GM12892 (cell line): ENCODE data around the gene PCNX2. TPM values are rescaled to one million over a fixed set of nuclear protein-coding genes. Genes with fewer than 3 reads are reported as not detected.
A peak's percentile ranks its signal among the peaks of the same experiment; 100 is the strongest.

Source experiments
- DNase-seq: peaks from one replicate; pipeline ENCODE4 v3.0.0; 2011; ENCODE audit not compliant: insufficient read length
- FAIRE-seq: peaks from 2 replicates; lab custom pipeline; 2011; peaks lifted over from hg19 to GRCh38; lab: Jason Lieb, UNC
- POLR2A ChIP-seq: IDR thresholded peaks from 2 replicates; pipeline ENCODE4 v1.6.1; 2011; ENCODE audit warnings: low read depth, low read length, control low read depth
- POLR2AphosphoS5 ChIP-seq: IDR thresholded peaks from 2 replicates; pipeline ENCODE4 v1.6.1; 2011; ENCODE audit warnings: low read depth, low read length, control low read depth
- TAF1 ChIP-seq: IDR thresholded peaks from 2 replicates; pipeline ENCODE4 v1.6.1; 2011; ENCODE audit warnings: low read depth, mild to moderate bottlenecking, control low read depth, low read length, borderline replicate concordance
- polyA plus RNA-seq: library from polyadenylated mRNA; unstranded; fragments of >200 nt; gene quantifications from one replicate; pipeline ENCODE4 v1.2.1, GENCODE V29; 2012; ENCODE audit warnings: missing spikeins, inconsistent platforms; ENCODE audit not compliant: missing spikeins

Gene PCNX2, protein sequence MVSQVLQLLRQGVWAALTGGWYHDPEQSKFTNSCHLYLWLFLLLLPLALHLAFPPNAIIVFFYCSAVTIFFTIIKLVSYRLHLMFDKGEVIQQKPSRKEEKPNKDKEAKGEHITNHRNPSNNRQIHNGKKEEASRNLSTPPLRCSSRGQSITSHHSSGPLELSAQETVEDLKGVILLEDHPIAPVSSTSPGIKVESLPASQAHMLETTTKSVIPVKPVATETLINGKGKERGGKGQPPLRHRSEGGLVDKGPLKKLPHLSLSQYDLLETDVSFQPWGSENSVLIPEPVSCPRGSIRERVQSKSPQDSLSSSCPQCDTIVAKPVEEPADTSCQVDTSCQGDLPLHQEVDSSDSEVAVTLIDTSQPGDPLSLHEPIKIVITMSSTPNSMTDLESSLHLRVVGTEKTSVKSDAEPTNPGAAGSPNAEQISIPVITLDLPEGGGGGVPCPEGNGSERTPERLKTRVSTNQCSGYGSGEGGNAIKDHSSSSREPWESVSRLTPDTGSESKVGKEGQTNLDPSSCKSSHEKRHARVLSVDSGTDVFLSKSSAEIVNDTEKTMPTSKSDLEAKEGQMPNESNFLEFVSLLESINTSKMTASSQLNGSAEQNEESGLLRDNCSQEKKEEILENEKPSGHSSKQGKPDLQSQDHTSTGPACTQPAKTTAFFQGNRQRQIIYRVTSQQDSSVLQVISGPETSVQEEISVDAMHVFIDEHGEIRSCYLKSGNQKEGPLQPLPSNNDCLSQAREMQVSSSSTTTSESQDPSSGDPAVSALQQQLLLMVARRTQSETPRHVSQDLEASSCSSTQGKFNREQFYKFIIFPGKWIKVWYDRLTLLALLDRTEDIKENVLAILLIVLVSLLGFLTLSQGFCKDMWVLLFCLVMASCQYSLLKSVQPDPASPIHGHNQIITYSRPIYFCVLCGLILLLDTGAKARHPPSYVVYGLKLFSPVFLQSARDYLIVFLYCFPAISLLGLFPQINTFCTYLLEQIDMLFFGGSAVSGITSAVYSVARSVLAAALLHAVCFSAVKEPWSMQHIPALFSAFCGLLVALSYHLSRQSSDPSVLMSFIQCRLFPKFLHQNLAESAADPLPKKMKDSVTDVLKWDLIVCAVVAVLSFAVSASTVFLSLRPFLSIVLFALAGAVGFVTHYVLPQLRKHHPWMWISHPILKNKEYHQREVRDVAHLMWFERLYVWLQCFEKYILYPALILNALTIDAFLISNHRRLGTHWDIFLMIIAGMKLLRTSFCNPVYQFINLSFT (N-terminal part only)
- 4.3 TPM for polyA plus RNA-seq

DNA sequence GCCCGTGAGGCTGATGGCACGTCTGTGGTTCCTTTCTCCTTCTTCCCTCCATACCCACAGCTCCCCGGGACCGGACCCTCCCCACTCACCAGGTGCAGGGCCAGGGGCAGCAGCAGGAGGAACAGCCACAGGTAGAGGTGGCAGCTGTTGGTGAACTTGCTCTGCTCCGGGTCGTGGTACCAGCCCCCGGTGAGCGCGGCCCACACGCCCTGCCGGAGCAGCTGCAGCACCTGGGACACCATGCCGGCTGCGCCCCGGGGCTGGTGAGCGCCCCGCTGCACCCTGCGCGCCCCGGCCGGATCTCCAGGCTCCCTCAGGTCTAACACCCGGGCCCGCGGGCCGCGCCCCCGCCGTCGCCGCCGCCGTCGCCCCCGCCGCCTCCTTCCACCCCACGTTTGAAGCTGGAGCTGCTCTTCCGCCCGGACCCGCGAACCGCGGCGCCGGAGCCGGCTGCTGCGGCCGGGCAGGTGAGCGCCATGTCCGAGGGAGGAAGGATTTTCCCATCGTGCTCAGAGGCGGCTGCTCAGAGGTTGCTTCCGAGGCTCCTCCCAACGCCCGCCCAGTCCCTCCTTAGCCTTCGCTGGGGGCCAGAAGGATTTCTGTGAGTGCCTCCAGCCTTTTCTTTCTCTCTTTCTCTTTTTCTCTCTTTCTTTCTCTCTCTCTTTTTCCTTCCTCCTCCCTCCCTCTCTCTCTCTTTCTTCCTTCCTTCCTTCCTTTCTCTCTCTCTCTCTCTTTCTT is at the start of gene PCNX2:
PCNX2 (minus strand) TSS at position 489 of the 738 bp plus-strand sequence; CDS start at position 242, 247 bp downstream.
- peak; percentile 64; the same call in 1 of the 2 replicates for TF ChIP-seq POLR2A
- TF ChIP-seq TAF1 = no peak
- DNase-seq = peak; percentile 58
- peak; percentile 84 for FAIRE-seq

DNA sequence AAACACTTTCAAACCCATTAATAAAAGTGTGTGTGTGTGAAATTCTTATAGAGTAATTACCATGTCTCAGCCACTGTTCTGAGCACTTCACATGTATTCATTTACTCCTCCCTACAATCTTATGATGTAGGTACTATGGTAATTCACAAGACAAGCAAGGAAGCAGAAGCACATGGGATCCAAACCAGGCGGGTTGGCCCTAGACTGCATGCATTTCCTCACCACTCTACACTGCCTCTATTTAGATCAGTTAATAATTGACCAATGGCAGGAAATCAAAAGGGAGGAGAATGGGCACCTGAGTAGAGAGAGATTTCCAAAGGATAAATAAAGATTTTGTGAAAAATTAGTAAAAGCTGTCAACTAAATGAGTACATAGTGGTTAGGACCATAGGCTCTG is 47.7 kb upstream of the PCNX2 start:
- DNase-seq (no peak), FAIRE-seq (no peak)
- TF ChIP-seq POLR2A (no peak), TAF1 (no peak), POLR2AphosphoS5 (no peak)

DNA sequence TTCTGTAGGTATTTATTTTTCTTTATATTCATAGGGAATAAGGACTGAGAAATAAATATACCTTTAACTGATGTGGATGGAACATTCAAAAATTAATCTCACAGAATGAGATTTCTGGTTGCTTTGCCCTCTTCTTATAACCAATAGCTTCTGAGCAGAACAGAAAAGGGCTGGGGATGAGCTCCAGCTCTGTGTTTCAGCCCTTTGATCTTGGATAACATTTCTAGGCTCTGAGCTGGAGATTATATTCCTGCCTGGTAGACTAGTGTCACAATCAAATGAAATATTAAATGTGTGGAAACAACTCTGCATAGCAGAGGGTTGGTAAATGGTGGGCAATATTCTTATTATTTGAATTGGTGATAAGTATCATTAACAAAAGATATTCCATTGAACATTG is 46.6 kb upstream of the PCNX2 start:
- no peak for FAIRE-seq
- TF ChIP-seq POLR2AphosphoS5 (no peak), TAF1 (no peak), POLR2A (no peak)
- no peak for DNase-seq

DNA sequence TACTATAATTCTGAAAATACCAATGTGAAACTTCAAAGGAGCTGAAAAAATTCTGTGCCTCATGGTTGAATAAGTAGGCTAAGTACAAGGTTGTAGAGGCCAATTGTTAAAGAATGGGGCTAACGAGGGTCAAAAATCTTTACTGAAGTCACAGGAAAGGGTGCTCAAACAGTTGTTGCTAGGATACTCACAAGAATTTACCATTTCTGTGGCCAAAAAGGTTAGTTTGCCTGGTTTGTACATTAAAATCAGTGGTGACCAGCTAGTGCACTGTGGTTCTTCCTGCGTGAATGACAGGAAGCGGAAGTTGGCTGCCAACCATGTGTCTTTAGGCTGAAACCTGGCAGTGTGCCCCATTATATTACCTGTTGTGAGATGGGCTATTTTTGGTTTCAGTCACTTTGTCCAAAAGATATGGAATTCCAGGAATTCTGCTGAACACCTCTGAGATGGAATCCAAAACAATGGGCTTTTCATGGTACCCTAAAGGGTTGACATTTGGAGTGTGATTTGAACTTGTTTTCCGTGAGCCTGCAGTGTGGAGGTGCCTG is 45.5 kb upstream of the PCNX2 start:
- no peak for TF ChIP-seq POLR2AphosphoS5
- TF ChIP-seq TAF1 = no peak
- no peak for TF ChIP-seq POLR2A
- FAIRE-seq (peak; percentile 38), DNase-seq (no peak)

DNA sequence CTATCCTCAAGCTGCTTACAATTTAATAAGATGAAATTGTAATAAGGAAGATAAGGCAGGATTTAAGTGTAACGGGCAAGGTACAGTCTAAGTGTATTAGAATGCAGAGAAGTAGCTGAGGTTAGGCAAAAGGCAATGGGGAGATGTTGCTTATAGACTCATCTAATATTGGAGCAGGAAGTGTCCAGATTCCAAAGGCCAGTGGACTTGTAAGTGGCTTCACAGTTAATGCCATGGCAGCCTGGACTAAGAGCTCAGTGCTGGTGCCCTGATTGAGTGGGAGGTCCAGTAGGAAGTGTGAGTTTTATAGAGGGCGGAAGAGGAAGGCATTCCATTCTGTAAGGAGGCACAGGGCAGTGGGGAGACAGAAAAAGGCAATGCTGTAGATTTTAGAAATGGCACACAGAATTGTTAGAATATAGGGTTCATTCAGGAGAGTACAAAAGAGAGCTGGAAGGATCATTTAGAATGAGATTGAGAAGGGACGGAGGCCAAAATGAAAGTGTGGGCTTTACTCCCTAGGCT is 44.6 kb upstream of the PCNX2 start:
- FAIRE-seq = no peak

DNA sequence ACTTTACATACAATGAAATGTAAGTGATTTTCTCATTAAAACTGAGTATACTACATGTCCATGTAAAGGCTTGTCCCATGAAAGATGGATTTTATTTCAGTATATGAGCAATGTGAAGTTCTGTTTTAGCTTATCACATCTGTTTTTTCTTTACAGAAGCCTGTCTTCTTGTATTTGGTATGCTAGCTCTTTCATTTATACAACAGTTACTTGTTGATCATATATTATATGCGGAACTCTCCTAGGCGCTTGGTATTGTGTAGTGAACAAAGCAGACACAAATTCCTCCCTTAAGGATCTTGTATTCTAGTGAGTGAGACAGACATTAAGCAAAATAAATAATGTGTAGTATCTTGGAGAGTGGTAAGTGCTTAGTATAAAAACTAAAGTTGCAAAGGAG is 42.6 kb upstream of the PCNX2 start:
- FAIRE-seq (no peak), DNase-seq (no peak)
- TF ChIP-seq TAF1 (no peak), POLR2A (no peak), POLR2AphosphoS5 (no peak)

More for the DNA sequence above, 44.6 kb upstream of the PCNX2 start:
- no peak for TF ChIP-seq POLR2AphosphoS5
- no peak for TF ChIP-seq TAF1
- TF ChIP-seq POLR2A = no peak
- no peak for DNase-seq

DNA sequence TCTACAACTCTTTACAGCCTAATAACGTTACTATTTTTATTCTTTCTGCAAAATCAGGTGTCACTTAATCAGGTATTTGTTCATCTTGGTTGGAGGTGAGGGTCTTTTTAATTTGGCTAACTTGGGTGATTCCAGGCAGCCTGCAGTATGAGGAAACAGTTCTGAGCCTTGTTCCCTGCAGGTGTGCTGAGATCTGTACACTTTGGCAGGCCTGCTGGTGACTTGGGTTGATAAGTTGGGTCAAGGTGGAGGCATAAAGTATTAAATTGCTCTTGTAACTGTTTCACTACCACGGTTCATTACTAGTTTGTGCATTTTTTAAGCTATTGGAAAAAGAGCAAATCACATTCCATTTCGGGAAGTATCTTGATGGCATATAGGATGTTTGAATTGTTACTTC is 42.0 kb upstream of the PCNX2 start:
- no peak for TF ChIP-seq TAF1
- no peak for TF ChIP-seq POLR2AphosphoS5
- no peak for TF ChIP-seq POLR2A
- FAIRE-seq (no peak), DNase-seq (no peak)

DNA sequence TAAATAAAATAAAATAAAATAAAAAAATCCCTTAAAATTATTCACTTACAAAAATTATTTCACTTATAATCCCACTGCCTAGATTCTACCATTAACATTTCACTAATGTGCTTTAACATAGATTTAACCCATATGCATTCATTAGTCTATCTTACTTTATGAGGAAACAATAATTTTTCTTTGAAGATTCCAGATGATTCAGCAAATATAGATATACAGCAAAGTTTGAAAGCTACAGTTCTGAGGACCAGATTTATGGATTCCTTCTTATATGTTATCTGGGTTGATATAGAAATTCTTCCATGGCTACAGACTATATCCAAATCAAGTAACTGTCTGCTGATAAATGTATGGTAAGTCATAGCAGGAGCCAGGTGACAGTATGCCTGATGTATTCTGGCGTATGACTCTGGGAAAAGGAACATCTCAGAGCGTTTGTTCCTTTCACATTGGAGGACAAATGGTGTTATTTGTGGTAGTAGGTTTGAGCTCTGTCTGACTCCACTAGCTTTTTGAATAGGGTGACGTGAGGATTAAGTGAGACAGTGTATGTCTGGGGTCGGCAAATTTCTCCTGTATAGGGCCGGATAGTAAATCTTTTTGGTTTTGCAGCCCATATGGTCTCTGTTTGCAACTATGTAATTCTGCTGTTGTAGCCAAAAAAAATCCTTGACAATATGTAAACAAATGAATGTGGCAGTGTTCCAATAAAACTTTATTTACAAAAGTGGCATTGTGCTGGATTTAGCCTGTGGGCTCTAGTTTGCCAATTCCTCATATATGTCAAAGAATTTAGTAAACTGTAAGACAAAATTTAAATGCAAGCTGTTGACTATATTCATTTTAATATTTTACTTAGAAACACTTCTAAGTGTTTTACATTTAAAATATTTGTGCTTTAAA is 41.3 kb upstream of the PCNX2 start:
- FAIRE-seq (no peak), DNase-seq (no peak)
- TF ChIP-seq POLR2AphosphoS5 (no peak), TAF1 (no peak), POLR2A (no peak)

DNA sequence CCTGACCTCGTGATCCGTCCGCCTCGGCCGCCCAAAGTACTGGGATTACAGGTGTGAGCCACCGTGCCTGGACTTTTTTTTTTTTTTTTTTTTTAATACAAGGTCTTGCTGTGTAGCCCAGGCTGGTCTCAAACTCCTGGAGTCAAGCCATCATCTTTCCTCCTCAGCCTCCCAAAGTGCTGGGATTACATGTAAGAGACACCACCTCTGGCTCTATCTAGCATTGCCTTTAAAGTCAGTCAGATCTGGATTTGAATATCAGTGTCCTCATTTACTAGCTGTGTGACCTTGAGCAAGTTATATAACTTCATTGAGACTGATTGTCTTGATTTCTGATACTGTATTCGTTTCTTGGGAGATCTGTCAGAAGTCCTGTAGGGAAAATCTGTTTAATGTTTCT is 38.6 kb upstream of the PCNX2 start:
- FAIRE-seq (no peak), DNase-seq (no peak)
- TF ChIP-seq TAF1 = no peak
- no peak for TF ChIP-seq POLR2AphosphoS5
- no peak for TF ChIP-seq POLR2A

DNA sequence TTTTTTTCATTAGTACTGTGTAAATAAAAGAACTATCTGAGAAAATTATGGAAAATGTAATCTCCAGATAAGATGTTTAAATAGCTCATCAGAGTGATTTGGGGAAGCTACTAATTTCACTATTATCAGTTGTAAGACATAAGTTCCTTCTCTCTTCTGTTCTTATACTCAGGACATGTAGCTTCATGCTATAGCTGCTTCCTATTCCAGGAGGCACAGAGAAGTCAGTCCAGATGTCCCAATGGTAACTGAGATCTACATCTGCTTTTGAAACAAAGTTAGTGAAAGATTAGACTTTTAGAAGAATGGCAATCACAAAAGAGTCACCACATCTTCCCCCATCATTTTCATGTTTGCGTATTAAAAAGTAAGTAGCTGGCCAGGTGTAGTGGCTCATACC is 37.6 kb upstream of the PCNX2 start:
- no peak for DNase-seq
- no peak for FAIRE-seq
- TF ChIP-seq POLR2AphosphoS5 = no peak
- TF ChIP-seq POLR2A = no peak
- no peak for TF ChIP-seq TAF1
